K562 (cell line): ENCODE results near the gene TGFB2. TPM values are rescaled to one million over a fixed set of nuclear protein-coding genes. Genes with fewer than 3 reads are reported as not detected.

Experiments used
- ILF3 ChIP-seq: fragments of 450-650 bp; IDR thresholded peaks from 2 replicates; pipeline ENCODE4 v1.6.1; 2018; ENCODE audit warnings: antibody characterized with exemption, mild to moderate bottlenecking, moderate library complexity, borderline replicate concordance
- KAT7 ChIP-seq: sonication (generic); formaldehyde crosslinking; IDR thresholded peaks from 2 replicates; pipeline ENCODE4 v1.8.0; 2022; ENCODE audit warnings: missing genetic modification reagents, mild to moderate bottlenecking, borderline replicate concordance
- NR0B1 ChIP-seq: fragments of 450-650 bp; IDR thresholded peaks from one replicate; pipeline ENCODE4 v1.6.1; 2018; ENCODE audit warnings: mild to moderate bottlenecking, moderate library complexity; ENCODE audit not compliant: partially characterized antibody
- PHB2 ChIP-seq: fragments of 450-650 bp; IDR thresholded peaks from 2 replicates; pipeline ENCODE4 v1.6.1; 2017; ENCODE audit warnings: low read depth
- REST ChIP-seq, 2 experiments: fragments of 450-650 bp; formaldehyde crosslinking in 1 of 2; IDR thresholded peaks; 2 replicates each; pipeline versions ENCODE4 v1.4.0 to v1.6.1; 2014 to 2020; ENCODE audit warnings: mild to moderate bottlenecking in 2 of 2, borderline replicate concordance in 1 of 2, low read depth in 1 of 2
- SOX6 ChIP-seq: fragments of 450-650 bp; IDR thresholded peaks from 2 replicates; pipeline ENCODE4 v1.6.1; 2014; ENCODE audit warnings: mild to moderate bottlenecking
- ZEB2 ChIP-seq: fragments of 450-650 bp; IDR thresholded peaks from 2 replicates; pipeline ENCODE4 v1.6.1; 2016
- ZNF239 ChIP-seq: fragments of 250-450 bp; sonication (Bioruptor Pico); IDR thresholded peaks from 2 replicates; pipeline ENCODE4 v1.4.0; 2020; ENCODE audit warnings: mild to moderate bottlenecking
- polyA plus RNA-seq, 8 experiments: library from polyadenylated mRNA; depleted of rRNA in 4 of 8; stranded (reverse) in 5 of 8; unstranded in 3 of 8; fragments of >200 nt; fragmentation: Nextera tagmentation in 2 of 8; fragmentation: Illumina TruSeq in 1 of 8; extraction: Ambion mirVana in 2 of 8; extraction: Trizol in 1 of 8; gene quantifications; 2 replicates each; pipeline versions ENCODE4 v1.2.1 to v1.2.3, GENCODE V29; 2011 to 2014; ENCODE audit warnings: inconsistent platforms in 1 of 8, missing spikeins in 1 of 8
- total RNA-seq, 7 experiments: library from RNA; depleted of rRNA in 6 of 7; stranded (reverse); fragments of >200 nt in 6 of 7; fragmentation: Illumina TruSeq in 2 of 7; extraction: Trizol in 2 of 7; gene quantifications; 2 replicates each; pipeline versions ENCODE4 v1.2.1 to v1.2.3, GENCODE V29; 2011 to 2021; ENCODE audit warnings: low replicate concordance in 1 of 7

The TGFB2 gene
- total and polyA plus RNA-seq, 9 of the 15 experiments (the other 6 are each of a cell fraction or from before 2014, with no cell fraction given) = 0.03 to 0.41 (median 0.11) TPM; not detected in 3

- no peak for TF ChIP-seq REST (IDR thresholded peaks at IDR 0.05; ENCODE audit: borderline replicate concordance)
- TF ChIP-seq REST (CRISPR knock-in tag; IDR thresholded peaks at IDR 0.05; ENCODE audit: low read depth) = no peak
- TF ChIP-seq ILF3 = no peak
- no peak for TF ChIP-seq SOX6
- no peak for TF ChIP-seq ZNF239 (CRISPR knock-in tag)
- no peak for TF ChIP-seq KAT7 (CRISPR knock-in tag)
- no peak for TF ChIP-seq ZEB2
- no peak for TF ChIP-seq PHB2
- TF ChIP-seq NR0B1 = no peak
Observed at GRCh38 chr1:218447010-218447689, 102.0 kb downstream of the TGFB2 start (continued).
